SK-N-SH (cell line): ENCODE results near the gene COG2. TPM values are rescaled to one million over a fixed set of nuclear protein-coding genes. Genes with fewer than 3 reads are reported as not detected.

Experiments
- CTCF ChIA-PET: fragments of 300-600, 350-600 bp; formaldehyde crosslinking; extraction: SDS; loops from one replicate; lab custom pipeline; 2021; lab: Yijun Ruan, JAX
- POLR2A ChIA-PET: fragments of 350-600 bp; sonication (Branson Sonifier 250); formaldehyde crosslinking; extraction: SDS; loops from one replicate; lab custom pipeline; 2020; ENCODE audit warnings: antibody characterized with exemption, inconsistent platforms; lab: Yijun Ruan, JAX
- DNase-seq: peaks from one replicate; pipeline ENCODE4 v3.0.0; 2012
- H2AFZ ChIP-seq: fragments of 200-600 bp; sonication (generic); 2 replicates; pipeline ENCODE4 v1.8.1; 2016; ENCODE audit warnings: antibody characterized with exemption, mild to moderate bottlenecking, low read depth
- H3F3A ChIP-seq: fragments of 200-600 bp; sonication (generic); replicated peaks from 2 replicates; pipeline ENCODE3; 2016; ENCODE audit warnings: antibody characterized with exemption, mild to moderate bottlenecking; ENCODE audit not compliant: insufficient read depth
- H3K27ac ChIP-seq, 2 experiments: fragments of 200-500 bp in 1 of 2; fragments of 200-600 bp in 1 of 2; sonication (Bioruptor generic) in 1 of 2; sonication (generic), shearing (Covaris generic) in 1 of 2; 2 replicates each; pipeline versions ENCODE4 v1.5.1 to v1.6.1; 2014 to 2016; ENCODE audit warnings: low read depth in 2 of 2, inconsistent platforms in 1 of 2, low read length in 1 of 2, mild to moderate bottlenecking in 1 of 2, mixed read lengths in 1 of 2
- H3K27me3 ChIP-seq: fragments of 200-600 bp; sonication (generic), shearing (Covaris generic); 2 replicates; pipeline ENCODE4 v1.6.1; 2016; ENCODE audit warnings: mixed run types; ENCODE audit not compliant: insufficient read depth
- H3K36me3 ChIP-seq, 2 experiments: fragments of 200-500 bp in 1 of 2; fragments of 200-600 bp in 1 of 2; sonication (Bioruptor generic) in 1 of 2; sonication (generic) in 1 of 2; replicated peaks in 1 of 2; 2 replicates each; pipeline versions ENCODE3 to v1.5.1; 2014 to 2016; ENCODE audit warnings: low read length in 1 of 2, mild to moderate bottlenecking in 1 of 2; ENCODE audit not compliant: insufficient read depth in 2 of 2, control insufficient read depth in 1 of 2
- H3K4me1 ChIP-seq, 2 experiments: fragments of 200-500 bp in 1 of 2; fragments of 200-600 bp in 1 of 2; sonication (Bioruptor generic) in 1 of 2; sonication (generic), shearing (Covaris generic) in 1 of 2; 2 replicates each; pipeline versions ENCODE4 v1.5.1 to v1.6.1; 2014 to 2016; ENCODE audit warnings: low read depth in 1 of 2, low read length in 1 of 2, mixed run types in 1 of 2; ENCODE audit not compliant: insufficient read depth in 2 of 2, control insufficient read depth in 1 of 2
- H3K4me2 ChIP-seq: fragments of 200-600 bp; sonication (generic), shearing (Covaris generic); 2 replicates; pipeline ENCODE4 v1.6.1; 2017; ENCODE audit warnings: mixed run types
- H3K4me3 ChIP-seq, 2 experiments: fragments of 200-500 bp in 1 of 2; fragments of 200-600 bp in 1 of 2; sonication (Bioruptor generic) in 1 of 2; sonication (generic), shearing (Covaris generic) in 1 of 2; 2 replicates each; pipeline versions ENCODE4 v1.5.1 to v1.8.1; 2014 to 2016; ENCODE audit warnings: low read depth in 2 of 2, inconsistent platforms in 1 of 2, low read length in 1 of 2, mild to moderate bottlenecking in 1 of 2, mixed read lengths in 1 of 2, moderate library complexity in 1 of 2
- H3K79me2 ChIP-seq: fragments of 200-600 bp; sonication (generic); 2 replicates; pipeline ENCODE4 v1.8.1; 2017; ENCODE audit warnings: mild to moderate bottlenecking; ENCODE audit not compliant: insufficient read depth
- H3K9ac ChIP-seq: fragments of 200-600 bp; sonication (generic); 2 replicates; pipeline ENCODE4 v1.6.1; 2017; ENCODE audit warnings: mixed run types
- H3K9me2 ChIP-seq: fragments of 200-600 bp; sonication (generic); 2 replicates; pipeline ENCODE4 v1.6.1; 2017; ENCODE audit warnings: mixed run types
- H3K9me3 ChIP-seq: fragments of 200-600 bp; sonication (generic); 2 replicates; pipeline ENCODE4 v1.6.1; 2017; ENCODE audit warnings: mixed run types, mild to moderate bottlenecking, moderate library complexity
- H4K20me1 ChIP-seq: fragments of 200-600 bp; sonication (generic); 2 replicates; pipeline ENCODE4 v1.6.1; 2017; ENCODE audit warnings: mild to moderate bottlenecking, mixed run types; ENCODE audit not compliant: insufficient read depth
- ELF1 ChIP-seq: IDR thresholded peaks from 2 replicates; pipeline ENCODE4 v1.4.0; 2012
- EP300 ChIP-seq, 2 experiments: IDR thresholded peaks; 2 replicates each; pipeline versions ENCODE4 v1.4.0 to v1.6.1; 2012; ENCODE audit warnings: borderline replicate concordance in 1 of 2, low read depth in 1 of 2, low read length in 1 of 2
- FOSL2 ChIP-seq: IDR thresholded peaks from 2 replicates; pipeline ENCODE4 v1.4.0; 2012; ENCODE audit warnings: low read depth, mild to moderate bottlenecking, moderate library complexity, borderline replicate concordance
- FOXJ3 ChIP-seq: sonication (generic); formaldehyde crosslinking; IDR thresholded peaks from 2 replicates; pipeline ENCODE4 v1.5.1; 2020; ENCODE audit warnings: mild to moderate bottlenecking, missing genetic modification reagents
- GABPA ChIP-seq: IDR thresholded peaks from 2 replicates; pipeline ENCODE4 v1.4.0; 2012; ENCODE audit warnings: low read depth, mild to moderate bottlenecking
- GATA2 ChIP-seq: sonication (generic); formaldehyde crosslinking; IDR thresholded peaks from 2 replicates; pipeline ENCODE4 v1.5.0; 2020; ENCODE audit warnings: mild to moderate bottlenecking, missing genetic modification reagents
- JUND ChIP-seq: IDR thresholded peaks from 2 replicates; pipeline ENCODE4 v1.4.0; 2012
- MEF2A ChIP-seq: IDR thresholded peaks from 2 replicates; pipeline ENCODE4 v1.4.0; 2012; ENCODE audit warnings: low read depth, borderline replicate concordance
- NFIC ChIP-seq: IDR thresholded peaks from 2 replicates; pipeline ENCODE4 v1.4.0; 2012; ENCODE audit warnings: borderline replicate concordance
- NRF1 ChIP-seq: IDR thresholded peaks from 2 replicates; pipeline ENCODE4 v1.6.1; 2012; ENCODE audit warnings: low read depth, mild to moderate bottlenecking, low read length
- SMC3 ChIP-seq: IDR thresholded peaks from 2 replicates; pipeline ENCODE4 v1.6.1; 2012; ENCODE audit warnings: low read depth, low read length, improper control_type of control experiment
- TAF1 ChIP-seq: IDR thresholded peaks from 2 replicates; pipeline ENCODE4 v1.6.1; 2012; ENCODE audit warnings: low read depth, mild to moderate bottlenecking, low read length, moderate library complexity, borderline replicate concordance
- YY1 ChIP-seq: IDR thresholded peaks from 2 replicates; pipeline ENCODE4 v1.4.0; 2012; ENCODE audit warnings: low read depth, mild to moderate bottlenecking
- polyA plus RNA-seq, 3 experiments: library from polyadenylated mRNA; depleted of rRNA; stranded (reverse); fragments of >200 nt; gene quantifications; 2 replicates each; pipeline ENCODE4 v1.2.3, GENCODE V29; 2012
- TF ChIP-seq, protein P1 (sequence below): fragments of 200-600 bp; sonication (generic); IDR thresholded peaks from 2 replicates; pipeline ENCODE4 v1.6.1; 2017; ENCODE audit warnings: antibody characterized with exemption, mild to moderate bottlenecking, moderate library complexity
- TF ChIP-seq, protein P2 (sequence below): IDR thresholded peaks from 2 replicates; pipeline ENCODE4 v1.6.1; 2012; ENCODE audit warnings: mild to moderate bottlenecking, low read depth, low read length, moderate library complexity
- TF ChIP-seq, protein P3 (sequence below): IDR thresholded peaks from 2 replicates; pipeline ENCODE4 v1.4.0; 2012; ENCODE audit warnings: low read depth
- TF ChIP-seq, protein P4 (sequence below): fragments of 150-350 bp; IDR thresholded peaks from 2 replicates; pipeline ENCODE4 v1.6.1; 2016; ENCODE audit warnings: mild to moderate bottlenecking, low read depth, low read length

Gene COG2
- polyA plus RNA-seq, 1 of the 3 experiments (the other 2 are of a cell fraction): 11.0 TPM

DNA sequence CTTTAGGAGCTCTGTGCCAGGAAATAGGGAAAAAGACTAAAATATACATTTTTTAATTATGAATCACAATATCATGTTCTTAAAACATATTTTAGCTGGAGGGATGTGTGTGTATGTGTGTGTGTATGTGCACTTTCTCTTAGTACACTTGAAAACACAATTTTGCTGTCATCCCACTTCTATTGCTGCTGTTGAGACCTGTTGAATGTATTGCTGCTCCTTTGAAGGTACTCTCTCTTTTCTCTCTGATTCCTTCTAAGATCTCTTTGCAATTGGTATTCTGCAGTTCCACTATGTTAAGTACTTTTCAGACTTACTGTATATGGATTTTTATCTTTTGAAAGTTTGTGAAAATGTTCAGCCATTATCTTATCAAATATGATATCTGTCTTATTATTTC, 43.5 kb upstream of the COG2 start:
- Histone ChIP-seq H3K9me2 (no peaks in the 10 kb centered on the region), H3K27me3 (no peaks in the 10 kb centered on the region), H2AFZ (no peak overlapping the region), H3K9me3 (no peaks in the 10 kb centered on the region), H4K20me1 (no peaks in the 10 kb centered on the region), H3K79me2 (no peaks in the 10 kb centered on the region), H3K4me3 (no peak overlapping the region), H3F3A (no peaks in the 10 kb centered on the region), H3K9ac (no peak overlapping the region), H3K36me3 (no peaks in the 10 kb centered on the region), H3K4me1 (no peaks in the 10 kb centered on the region), H3K4me2 (no peak overlapping the region), H3K27ac (no peak overlapping the region)
- DNase-seq: no peak
- TF ChIP-seq, protein P1, sequence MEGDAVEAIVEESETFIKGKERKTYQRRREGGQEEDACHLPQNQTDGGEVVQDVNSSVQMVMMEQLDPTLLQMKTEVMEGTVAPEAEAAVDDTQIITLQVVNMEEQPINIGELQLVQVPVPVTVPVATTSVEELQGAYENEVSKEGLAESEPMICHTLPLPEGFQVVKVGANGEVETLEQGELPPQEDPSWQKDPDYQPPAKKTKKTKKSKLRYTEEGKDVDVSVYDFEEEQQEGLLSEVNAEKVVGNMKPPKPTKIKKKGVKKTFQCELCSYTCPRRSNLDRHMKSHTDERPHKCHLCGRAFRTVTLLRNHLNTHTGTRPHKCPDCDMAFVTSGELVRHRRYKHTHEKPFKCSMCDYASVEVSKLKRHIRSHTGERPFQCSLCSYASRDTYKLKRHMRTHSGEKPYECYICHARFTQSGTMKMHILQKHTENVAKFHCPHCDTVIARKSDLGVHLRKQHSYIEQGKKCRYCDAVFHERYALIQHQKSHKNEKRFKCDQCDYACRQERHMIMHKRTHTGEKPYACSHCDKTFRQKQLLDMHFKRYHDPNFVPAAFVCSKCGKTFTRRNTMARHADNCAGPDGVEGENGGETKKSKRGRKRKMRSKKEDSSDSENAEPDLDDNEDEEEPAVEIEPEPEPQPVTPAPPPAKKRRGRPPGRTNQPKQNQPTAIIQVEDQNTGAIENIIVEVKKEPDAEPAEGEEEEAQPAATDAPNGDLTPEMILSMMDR: no peak
- TF ChIP-seq JUND (no peak), GATA2 (CRISPR knock-in tag) (no peak), ELF1 (no peak), EP300 (IDR thresholded peaks at IDR 0.05; ENCODE audit: borderline replicate concordance in 1 of 2, low read depth in 1 of 2, low read length in 1 of 2) (no peak), FOXJ3 (CRISPR knock-in tag) (no peak), FOSL2 (no peak), MEF2A (no peak), SMC3 (no peak), TAF1 (no peak), NRF1 (no peak), NFIC (no peak), YY1 (no peak), GABPA (no peak)
- TF ChIP-seq, protein P2, sequence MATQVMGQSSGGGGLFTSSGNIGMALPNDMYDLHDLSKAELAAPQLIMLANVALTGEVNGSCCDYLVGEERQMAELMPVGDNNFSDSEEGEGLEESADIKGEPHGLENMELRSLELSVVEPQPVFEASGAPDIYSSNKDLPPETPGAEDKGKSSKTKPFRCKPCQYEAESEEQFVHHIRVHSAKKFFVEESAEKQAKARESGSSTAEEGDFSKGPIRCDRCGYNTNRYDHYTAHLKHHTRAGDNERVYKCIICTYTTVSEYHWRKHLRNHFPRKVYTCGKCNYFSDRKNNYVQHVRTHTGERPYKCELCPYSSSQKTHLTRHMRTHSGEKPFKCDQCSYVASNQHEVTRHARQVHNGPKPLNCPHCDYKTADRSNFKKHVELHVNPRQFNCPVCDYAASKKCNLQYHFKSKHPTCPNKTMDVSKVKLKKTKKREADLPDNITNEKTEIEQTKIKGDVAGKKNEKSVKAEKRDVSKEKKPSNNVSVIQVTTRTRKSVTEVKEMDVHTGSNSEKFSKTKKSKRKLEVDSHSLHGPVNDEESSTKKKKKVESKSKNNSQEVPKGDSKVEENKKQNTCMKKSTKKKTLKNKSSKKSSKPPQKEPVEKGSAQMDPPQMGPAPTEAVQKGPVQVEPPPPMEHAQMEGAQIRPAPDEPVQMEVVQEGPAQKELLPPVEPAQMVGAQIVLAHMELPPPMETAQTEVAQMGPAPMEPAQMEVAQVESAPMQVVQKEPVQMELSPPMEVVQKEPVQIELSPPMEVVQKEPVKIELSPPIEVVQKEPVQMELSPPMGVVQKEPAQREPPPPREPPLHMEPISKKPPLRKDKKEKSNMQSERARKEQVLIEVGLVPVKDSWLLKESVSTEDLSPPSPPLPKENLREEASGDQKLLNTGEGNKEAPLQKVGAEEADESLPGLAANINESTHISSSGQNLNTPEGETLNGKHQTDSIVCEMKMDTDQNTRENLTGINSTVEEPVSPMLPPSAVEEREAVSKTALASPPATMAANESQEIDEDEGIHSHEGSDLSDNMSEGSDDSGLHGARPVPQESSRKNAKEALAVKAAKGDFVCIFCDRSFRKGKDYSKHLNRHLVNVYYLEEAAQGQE: no peak
- TF ChIP-seq, protein P3, sequence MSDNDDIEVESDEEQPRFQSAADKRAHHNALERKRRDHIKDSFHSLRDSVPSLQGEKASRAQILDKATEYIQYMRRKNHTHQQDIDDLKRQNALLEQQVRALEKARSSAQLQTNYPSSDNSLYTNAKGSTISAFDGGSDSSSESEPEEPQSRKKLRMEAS: no peak
- TF ChIP-seq, protein P4, sequence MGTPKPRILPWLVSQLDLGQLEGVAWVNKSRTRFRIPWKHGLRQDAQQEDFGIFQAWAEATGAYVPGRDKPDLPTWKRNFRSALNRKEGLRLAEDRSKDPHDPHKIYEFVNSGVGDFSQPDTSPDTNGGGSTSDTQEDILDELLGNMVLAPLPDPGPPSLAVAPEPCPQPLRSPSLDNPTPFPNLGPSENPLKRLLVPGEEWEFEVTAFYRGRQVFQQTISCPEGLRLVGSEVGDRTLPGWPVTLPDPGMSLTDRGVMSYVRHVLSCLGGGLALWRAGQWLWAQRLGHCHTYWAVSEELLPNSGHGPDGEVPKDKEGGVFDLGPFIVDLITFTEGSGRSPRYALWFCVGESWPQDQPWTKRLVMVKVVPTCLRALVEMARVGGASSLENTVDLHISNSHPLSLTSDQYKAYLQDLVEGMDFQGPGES: no peak
- CTCF ChIA-PET: interaction anchor here (0.6 to 2.1 kb wide), 3 partner anchors 10 to 302 kb away, joined by 3 to 8 read pairs (median 4); no protein-coding TSS in a partner anchor
- POLR2A ChIA-PET: no interaction called here
